Measurements from ENCODE around the gene UBE4B. TPM values are rescaled to one million over a fixed set of nuclear protein-coding genes. Genes with fewer than 3 reads are reported as not detected.

UBE4B gene
- polyA plus RNA-seq, 2 of the 4 experiments (the other 2 are of a cell fraction) = 13.5 to 15.1 TPM

DNA sequence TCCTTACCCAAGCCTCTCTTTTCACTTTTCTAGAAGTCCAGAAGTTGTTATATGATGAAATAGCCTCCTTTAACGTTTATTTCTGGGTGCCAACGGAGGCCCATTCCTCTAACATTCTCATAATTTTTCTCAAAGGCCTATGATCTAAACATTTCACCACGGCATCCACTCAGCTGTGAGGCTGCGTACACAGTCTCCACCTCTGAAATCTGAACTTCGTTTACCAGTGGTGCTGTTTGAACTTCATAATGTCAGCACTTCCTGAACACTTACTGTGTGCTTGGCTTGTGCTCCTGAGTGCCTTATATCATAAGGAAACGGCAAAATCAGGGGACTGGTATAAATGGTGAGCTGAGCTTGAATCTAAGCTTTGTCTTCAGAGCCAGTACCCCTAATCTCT lies 47.8 kb upstream of the UBE4B start:
- WGBS (ENCODE audit: missing lambda C conversion rate) = 45% methylated on average over 6 of the region's 6 CpGs
- DNase-seq (ENCODE audit: low read depth in 1 of 2, low spot score in 1 of 2) (no peak), FAIRE-seq (no peak), ATAC-seq (no peak)
- no peaks in the 10 kb centered on the region for H3K9me3 ChIP-seq
- ChIA-PET CTCF (no interaction called here), POLR2A (no interaction called here)
- H3K4me1 ChIP-seq = no peaks in the 10 kb centered on the region
- H3K4me2 ChIP-seq = no peak overlapping the region
- H3K27ac ChIP-seq = no peak overlapping the region
- TF ChIP-seq MAFK (IDR thresholded peaks at IDR 0.05; ENCODE audit: partially characterized antibody) (no peak), TFCP2L1 (CRISPR knock-in tag; IDR thresholded peaks at IDR 0.05) (no peak), HOXB5 (CRISPR knock-in tag; IDR thresholded peaks at IDR 0.05) (no peak), MYC (IDR thresholded peaks at IDR 0.05; ENCODE audit: borderline replicate concordance, low read length) (no peak), GATA3 (IDR thresholded peaks at IDR 0.05; ENCODE audit: borderline replicate concordance) (no peak), HEYL (CRISPR knock-in tag; IDR thresholded peaks at IDR 0.05) (no peak), JUN (IDR thresholded peaks at IDR 0.05) (no peak), HOXA7 (CRISPR knock-in tag; IDR thresholded peaks at IDR 0.05) (no peak), KDM5A (IDR thresholded peaks at IDR 0.05) (no peak), ZFP36 (IDR thresholded peaks at IDR 0.05; ENCODE audit: borderline replicate concordance, partially characterized antibody) (no peak), RCOR1 (IDR thresholded peaks at IDR 0.05; ENCODE audit: low read depth, low read length) (no peak), CHD2 (IDR thresholded peaks at IDR 0.05; ENCODE audit: low read length, partially characterized antibody) (no peak), MAZ (IDR thresholded peaks at IDR 0.05; ENCODE audit: borderline replicate concordance, low read depth, low read length) (no peak), EHMT2 (IDR thresholded peaks at IDR 0.05; ENCODE audit: low read depth) (no peak)
- TF ChIP-seq, protein P1, sequence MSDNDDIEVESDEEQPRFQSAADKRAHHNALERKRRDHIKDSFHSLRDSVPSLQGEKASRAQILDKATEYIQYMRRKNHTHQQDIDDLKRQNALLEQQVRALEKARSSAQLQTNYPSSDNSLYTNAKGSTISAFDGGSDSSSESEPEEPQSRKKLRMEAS (IDR thresholded peaks at IDR 0.05) = no peak
- TF ChIP-seq, protein P2, sequence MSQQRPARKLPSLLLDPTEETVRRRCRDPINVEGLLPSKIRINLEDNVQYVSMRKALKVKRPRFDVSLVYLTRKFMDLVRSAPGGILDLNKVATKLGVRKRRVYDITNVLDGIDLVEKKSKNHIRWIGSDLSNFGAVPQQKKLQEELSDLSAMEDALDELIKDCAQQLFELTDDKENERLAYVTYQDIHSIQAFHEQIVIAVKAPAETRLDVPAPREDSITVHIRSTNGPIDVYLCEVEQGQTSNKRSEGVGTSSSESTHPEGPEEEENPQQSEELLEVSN (IDR thresholded peaks at IDR 0.05; ENCODE audit: borderline replicate concordance, low read depth) = no peak
- no peak overlapping the region for H3K4me3 ChIP-seq

DNA sequence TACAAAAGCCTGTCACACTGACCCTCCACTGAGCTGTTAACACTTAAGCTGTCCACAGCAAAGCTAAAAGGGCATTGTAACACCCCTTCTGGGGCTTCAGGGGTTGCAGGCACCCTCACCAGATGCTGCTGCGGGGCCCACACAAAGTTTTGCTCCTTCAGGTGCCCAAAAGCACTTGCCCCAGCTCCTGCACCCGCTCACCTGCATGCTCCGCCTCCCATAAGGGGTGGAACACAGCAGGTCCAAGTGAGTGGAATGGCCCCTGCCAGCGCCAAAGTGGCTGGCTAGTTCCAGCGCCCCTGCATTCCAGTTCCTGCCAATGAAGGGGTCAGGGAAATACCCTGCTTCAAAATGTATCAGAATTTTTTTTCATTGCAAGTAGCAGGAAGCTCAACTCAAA lies 43.0 kb upstream of the UBE4B start:
- H3K9me3 ChIP-seq = no peaks in the 10 kb centered on the region
- no peak for TF ChIP-seq JUNB (IDR thresholded peaks at IDR 0.05)
- no peak for TF ChIP-seq HOXA7 (CRISPR knock-in tag; IDR thresholded peaks at IDR 0.05)
- TF ChIP-seq HEYL (CRISPR knock-in tag; IDR thresholded peaks at IDR 0.05) = no peak
- TF ChIP-seq PHF8 (IDR thresholded peaks at IDR 0.05; ENCODE audit: borderline replicate concordance, low read depth) = no peak
- no peak for TF ChIP-seq EHF (CRISPR knock-in tag; IDR thresholded peaks at IDR 0.05)
- no peak for TF ChIP-seq NPAS2 (CRISPR knock-in tag; IDR thresholded peaks at IDR 0.05; ENCODE audit: borderline replicate concordance)
- TF ChIP-seq RNF2 (IDR thresholded peaks at IDR 0.05; ENCODE audit: borderline replicate concordance, low read depth) = no peak
- TF ChIP-seq EP300 (IDR thresholded peaks at IDR 0.05) = no peak
- TF ChIP-seq, protein P3, sequence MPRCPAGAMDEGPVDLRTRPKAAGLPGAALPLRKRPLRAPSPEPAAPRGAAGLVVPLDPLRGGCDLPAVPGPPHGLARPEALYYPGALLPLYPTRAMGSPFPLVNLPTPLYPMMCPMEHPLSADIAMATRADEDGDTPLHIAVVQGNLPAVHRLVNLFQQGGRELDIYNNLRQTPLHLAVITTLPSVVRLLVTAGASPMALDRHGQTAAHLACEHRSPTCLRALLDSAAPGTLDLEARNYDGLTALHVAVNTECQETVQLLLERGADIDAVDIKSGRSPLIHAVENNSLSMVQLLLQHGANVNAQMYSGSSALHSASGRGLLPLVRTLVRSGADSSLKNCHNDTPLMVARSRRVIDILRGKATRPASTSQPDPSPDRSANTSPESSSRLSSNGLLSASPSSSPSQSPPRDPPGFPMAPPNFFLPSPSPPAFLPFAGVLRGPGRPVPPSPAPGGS (IDR thresholded peaks at IDR 0.05) = no peak
- no peak for TF ChIP-seq POLR2AphosphoS2 (conservative IDR thresholded peaks at IDR 0.05; ENCODE audit: low read length)
- TF ChIP-seq CHD2 (IDR thresholded peaks at IDR 0.05; ENCODE audit: low read length, partially characterized antibody) = no peak
- TF ChIP-seq KDM5A (IDR thresholded peaks at IDR 0.05) = no peak
- TF ChIP-seq, protein P4, sequence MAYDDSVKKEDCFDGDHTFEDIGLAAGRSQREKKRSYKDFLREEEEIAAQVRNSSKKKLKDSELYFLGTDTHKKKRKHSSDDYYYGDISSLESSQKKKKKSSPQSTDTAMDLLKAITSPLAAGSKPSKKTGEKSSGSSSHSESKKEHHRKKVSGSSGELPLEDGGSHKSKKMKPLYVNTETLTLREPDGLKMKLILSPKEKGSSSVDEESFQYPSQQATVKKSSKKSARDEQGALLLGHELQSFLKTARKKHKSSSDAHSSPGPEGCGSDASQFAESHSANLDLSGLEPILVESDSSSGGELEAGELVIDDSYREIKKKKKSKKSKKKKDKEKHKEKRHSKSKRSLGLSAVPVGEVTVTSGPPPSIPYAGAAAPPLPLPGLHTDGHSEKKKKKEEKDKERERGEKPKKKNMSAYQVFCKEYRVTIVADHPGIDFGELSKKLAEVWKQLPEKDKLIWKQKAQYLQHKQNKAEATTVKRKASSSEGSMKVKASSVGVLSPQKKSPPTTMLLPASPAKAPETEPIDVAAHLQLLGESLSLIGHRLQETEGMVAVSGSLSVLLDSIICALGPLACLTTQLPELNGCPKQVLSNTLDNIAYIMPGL (CRISPR knock-in tag; IDR thresholded peaks at IDR 0.05; ENCODE audit: borderline replicate concordance) = no peak
- TF ChIP-seq HDAC2 (IDR thresholded peaks at IDR 0.05) = no peak
- TF ChIP-seq, protein P5, sequence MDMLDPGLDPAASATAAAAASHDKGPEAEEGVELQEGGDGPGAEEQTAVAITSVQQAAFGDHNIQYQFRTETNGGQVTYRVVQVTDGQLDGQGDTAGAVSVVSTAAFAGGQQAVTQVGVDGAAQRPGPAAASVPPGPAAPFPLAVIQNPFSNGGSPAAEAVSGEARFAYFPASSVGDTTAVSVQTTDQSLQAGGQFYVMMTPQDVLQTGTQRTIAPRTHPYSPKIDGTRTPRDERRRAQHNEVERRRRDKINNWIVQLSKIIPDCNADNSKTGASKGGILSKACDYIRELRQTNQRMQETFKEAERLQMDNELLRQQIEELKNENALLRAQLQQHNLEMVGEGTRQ (IDR thresholded peaks at IDR 0.05) = no peak
- no peak for TF ChIP-seq FOXS1 (CRISPR knock-in tag; IDR thresholded peaks at IDR 0.05)
- TF ChIP-seq ESRRA (IDR thresholded peaks at IDR 0.05; ENCODE audit: borderline replicate concordance, low read length) = no peak
- TF ChIP-seq NR3C1 (IDR thresholded peaks at IDR 0.05) = no peak
- no peak for DNase-seq (ENCODE audit: low read depth in 1 of 2, low spot score in 1 of 2)
- no peak overlapping the region for H3K4me2 ChIP-seq
- H3K4me3 ChIP-seq = no peak overlapping the region
- no peak for FAIRE-seq
- no peak for ATAC-seq
- H3K4me1 ChIP-seq = no peaks in the 10 kb centered on the region
- ChIA-PET POLR2A (no interaction called here), CTCF (interaction anchor here (1.0 kb wide), 1 partner anchor 163 kb away, joined by 3 read pairs; no protein-coding TSS in a partner anchor)
- WGBS (ENCODE audit: missing lambda C conversion rate) = 63% methylated on average over 3 of the region's 5 CpGs
- H3K27ac ChIP-seq = no peak overlapping the region
